Right atrium auricular region (tissue), 2 donors: ENCODE measurements around the gene MCRIP1. TPM values are rescaled to one million over a fixed set of nuclear protein-coding genes. Genes with fewer than 3 reads are reported as not detected.

Experiments
- DNase-seq: peaks from one replicate; pipeline ENCODE4 v3.0.0-alpha.2; 2019; ENCODE audit warnings: low spot score
- H3K27ac ChIP-seq, 2 donors: fragments of 200-600 bp; sonication (generic); 1 replicate in 1 of 2; 2 replicates in 1 of 2; pipeline ENCODE4 v1.5.1; 2016 to 2019
- H3K27me3 ChIP-seq, 2 donors: fragments of 200-600 bp; sonication (generic); one replicate each; pipeline versions ENCODE4 v1.5.1 to v1.6.0; 2017 to 2019
- H3K36me3 ChIP-seq: fragments of 200-600 bp; sonication (generic); one replicate; pipeline ENCODE4 v1.5.1; 2016
- H3K4me1 ChIP-seq, 2 donors: fragments of 200-600 bp; sonication (generic); one replicate each; pipeline versions ENCODE4 v1.5.1 to v1.6.0; 2017 to 2019
- H3K4me3 ChIP-seq, 2 donors: fragments of 200-600 bp; sonication (generic); 1 replicate in 1 of 2; 2 replicates in 1 of 2; pipeline ENCODE4 v1.5.1; 2017 to 2019; ENCODE audit warnings: mild to moderate bottlenecking in 1 of 2, moderate library complexity in 1 of 2
- H3K9me3 ChIP-seq, 2 donors: fragments of 200-600 bp; sonication (generic); one replicate each; pipeline ENCODE4 v1.5.1; 2019
- CTCF ChIP-seq, 2 donors: fragments of 200-600 bp; sonication (generic); IDR thresholded peaks; one replicate each; pipeline ENCODE4 v1.5.1; 2019; ENCODE audit warnings: antibody characterized with exemption in 2 of 2
- total RNA-seq, 2 donors: library from RNA; depleted of rRNA; stranded (reverse); fragments of >200 nt; gene quantifications; one replicate each; pipeline ENCODE4 v1.1.0, GENCODE V29; 2016

Gene MCRIP1
- total RNA-seq, 2 donors from 2014 or later: 91.3 to 108 TPM

- no peaks in the 10 kb centered on the region for H3K9me3 ChIP-seq
- H3K36me3 ChIP-seq: no peaks in the 10 kb centered on the region
- peaks cover 9 to 28% of the 10 kb centered on the region in 2 donors for H3K27me3 ChIP-seq
- H3K4me3 ChIP-seq: no peak overlapping the region
- no peak overlapping the region for H3K27ac ChIP-seq
- H3K4me1 ChIP-seq: peaks cover 0 to 19% of the 10 kb centered on the region in 2 donors
- no peak for DNase-seq
- TF ChIP-seq CTCF (IDR thresholded peaks at IDR 0.05): no peak
Observed at GRCh38 chr17:81802856-81803643, 30.0 kb downstream of the MCRIP1 start.

- H3K4me3 ChIP-seq: no peak overlapping the region
- H3K9me3 ChIP-seq: no peaks in the 10 kb centered on the region
- no peaks in the 10 kb centered on the region for H3K36me3 ChIP-seq
- no peak overlapping the region for H3K27ac ChIP-seq
- DNase-seq: no peak
- H3K4me1 ChIP-seq: peaks cover 0 to 19% of the 10 kb centered on the region in 2 donors
- peaks cover 9 to 28% of the 10 kb centered on the region in 2 donors for H3K27me3 ChIP-seq
- no peak for TF ChIP-seq CTCF (IDR thresholded peaks at IDR 0.05)
Observed at GRCh38 chr17:81802048-81802758, 30.9 kb downstream of the MCRIP1 start.

GRCh38 chr17:81801327-81801726, 31.8 kb downstream of the MCRIP1 start:
- no peak for DNase-seq
- no peaks in the 10 kb centered on the region for H3K9me3 ChIP-seq
- peaks cover 9 to 28% of the 10 kb centered on the region in 2 donors for H3K27me3 ChIP-seq
- peaks cover 0 to 19% of the 10 kb centered on the region in 2 donors for H3K4me1 ChIP-seq
- no peak overlapping the region for H3K27ac ChIP-seq
- no peaks in the 10 kb centered on the region for H3K36me3 ChIP-seq
- no peak overlapping the region for H3K4me3 ChIP-seq
- TF ChIP-seq CTCF (IDR thresholded peaks at IDR 0.05): no peak

GRCh38 chr17:81794509-81794908, 38.6 kb downstream of the MCRIP1 start:
- H3K4me3 ChIP-seq: no peak overlapping the region
- no peak for DNase-seq
- H3K36me3 ChIP-seq: no peaks in the 10 kb centered on the region
- no peaks in the 10 kb centered on the region for H3K4me1 ChIP-seq
- peaks cover 0 to 4% of the 10 kb centered on the region in 2 donors for H3K27me3 ChIP-seq
- no peak for TF ChIP-seq CTCF (IDR thresholded peaks at IDR 0.05)
- no peak overlapping the region for H3K27ac ChIP-seq
- no peaks in the 10 kb centered on the region for H3K9me3 ChIP-seq

GRCh38 chr17:81794074-81794476, 39.0 kb downstream of the MCRIP1 start:
- H3K27me3 ChIP-seq: peaks cover 0 to 4% of the 10 kb centered on the region in 2 donors
- no peak overlapping the region for H3K27ac ChIP-seq
- no peak for TF ChIP-seq CTCF (IDR thresholded peaks at IDR 0.05)
- H3K9me3 ChIP-seq: no peaks in the 10 kb centered on the region
- no peaks in the 10 kb centered on the region for H3K36me3 ChIP-seq
- no peaks in the 10 kb centered on the region for H3K4me1 ChIP-seq
- no peak overlapping the region for H3K4me3 ChIP-seq
- no peak for DNase-seq
